Neural cell (in vitro differentiated cells): ENCODE measurements around the gene ZNF524.

ENCODE experiments used
- CTCF ChIP-seq: fragments of 450-650 bp; IDR thresholded peaks from 2 replicates; pipeline ENCODE4 v1.5.1; 2014; ENCODE audit warnings: antibody characterized with exemption, mild to moderate bottlenecking, moderate library complexity; ENCODE audit not compliant: poor library complexity, severe bottlenecking
- EP300 ChIP-seq: fragments of 450-650 bp; conservative IDR thresholded peaks from 2 replicates; pipeline ENCODE4 v1.6.1; 2014; ENCODE audit warnings: antibody characterized with exemption, mild to moderate bottlenecking, moderate library complexity; ENCODE audit not compliant: poor library complexity, severe bottlenecking
- EZH2 ChIP-seq: fragments of 200-600, 300-800 bp; shearing (Covaris generic), sonication (generic); IDR thresholded peaks from 2 replicates; pipeline ENCODE4 v1.6.1; 2014; ENCODE audit warnings: antibody characterized with exemption, low read length, borderline replicate concordance, mild to moderate bottlenecking; ENCODE audit not compliant: insufficient read depth, poor library complexity, severe bottlenecking
- MXI1 ChIP-seq: fragments of 450-650 bp; conservative IDR thresholded peaks from 2 replicates; pipeline ENCODE4 v1.6.1; 2014; ENCODE audit warnings: antibody characterized with exemption, mild to moderate bottlenecking; ENCODE audit not compliant: poor library complexity, severe bottlenecking
- POLR2AphosphoS5 ChIP-seq: IDR thresholded peaks from 2 replicates; pipeline ENCODE4 v1.6.1; 2012
- RAD21 ChIP-seq: fragments of 450-650 bp; conservative IDR thresholded peaks from 2 replicates; pipeline ENCODE4 v1.6.1; 2014; ENCODE audit warnings: antibody characterized with exemption, mild to moderate bottlenecking, moderate library complexity
- REST ChIP-seq: IDR thresholded peaks from 2 replicates; pipeline ENCODE4 v1.6.1; 2012; ENCODE audit warnings: borderline replicate concordance
- SMC3 ChIP-seq: fragments of 450-650 bp; conservative IDR thresholded peaks from 2 replicates; pipeline ENCODE4 v1.6.1; 2014; ENCODE audit warnings: antibody characterized with exemption, mild to moderate bottlenecking, moderate library complexity; ENCODE audit not compliant: poor library complexity
- TAF1 ChIP-seq: IDR thresholded peaks from 2 replicates; pipeline ENCODE4 v1.6.1; 2012; ENCODE audit warnings: low read depth

GRCh38 chr19:55606471-55606787 lies 6.3 kb downstream of the ZNF524 start:
- TF ChIP-seq CTCF (no peak), POLR2AphosphoS5 (no peak), EZH2 (no peak), RAD21 (no peak), EP300 (no peak), MXI1 (no peak), TAF1 (no peak), REST (no peak), SMC3 (no peak)
